Prostate gland (tissue), 2 donors: ENCODE results near the gene CT47A1. TPM values are rescaled to one million over a fixed set of nuclear protein-coding genes. Genes with fewer than 3 reads are reported as not detected.

Source experiments
- DNase-seq: peaks from one replicate; pipeline ENCODE4 v3.0.0-alpha.2; 2019; ENCODE audit warnings: low spot score
- H3K27ac ChIP-seq, 2 donors: fragments of 200-600 bp; sonication (generic); 2 replicates each; pipeline ENCODE4 v1.5.1; 2017 to 2019
- H3K27me3 ChIP-seq: fragments of 200-600 bp; sonication (generic); replicated peaks from 2 replicates; pipeline ENCODE4 v1.5.1; 2019; ENCODE audit not compliant: insufficient read depth
- H3K36me3 ChIP-seq, 2 donors: fragments of 200-600 bp; sonication (generic); 1 replicate in 1 of 2; 2 replicates in 1 of 2; pipeline versions ENCODE4 v1.5.1 to v1.8.1; 2017 to 2019
- H3K4me1 ChIP-seq: fragments of 200-600 bp; sonication (generic); replicated peaks from 2 replicates; pipeline ENCODE4 v1.5.1; 2019
- H3K4me3 ChIP-seq, 2 donors: fragments of 200-600 bp; sonication (generic); 2 replicates each; pipeline ENCODE4 v1.5.1; 2017 to 2019
- H3K9me3 ChIP-seq: fragments of 200-600 bp; sonication (generic); 2 replicates; pipeline ENCODE4 v1.5.1; 2017
- POLR2A ChIP-seq: fragments of 450-650 bp; IDR thresholded peaks from one replicate; pipeline ENCODE4 v1.6.1; 2016; ENCODE audit warnings: antibody characterized with exemption, mild to moderate bottlenecking
- POLR2AphosphoS5 ChIP-seq: sonication (generic); formaldehyde crosslinking; IDR thresholded peaks from one replicate; pipeline ENCODE4 v1.6.1; 2017; ENCODE audit warnings: antibody characterized with exemption
- whole genome bisulfite sequencing: methylation state at CpG from one replicate; pipeline ENCODE4 v1.1.5; 2018; 5-methylcytosine and 5-hydroxymethylcytosine counted together
- intact Hi-C: fragments of 100-400 bp; cut with DNase I; formaldehyde crosslinking; loops from one replicate; pipeline ENCODE4 v1.14.2; 2022
- total RNA-seq, 2 donors: library from RNA; depleted of rRNA; stranded (reverse); fragments of >200 nt; gene quantifications; one replicate each; pipeline ENCODE4 v1.1.0, GENCODE V29; 2016
- TF ChIP-seq, protein P1 (sequence below), 4 experiments: fragments of 200-600 bp in 2 of 4; fragments of 450-650 bp in 2 of 4; sonication (generic) in 2 of 4; IDR thresholded peaks; 1 replicate in 3 of 4; 2 replicates in 1 of 4; pipeline ENCODE4 v1.5.1; 2016 to 2019; ENCODE audit warnings: antibody characterized with exemption in 4 of 4, mild to moderate bottlenecking in 2 of 4, moderate library complexity in 2 of 4

Gene CT47A1
- total RNA-seq, 2 donors from 2014 or later, result 2.1 TPM; not detected in 1

DNA sequence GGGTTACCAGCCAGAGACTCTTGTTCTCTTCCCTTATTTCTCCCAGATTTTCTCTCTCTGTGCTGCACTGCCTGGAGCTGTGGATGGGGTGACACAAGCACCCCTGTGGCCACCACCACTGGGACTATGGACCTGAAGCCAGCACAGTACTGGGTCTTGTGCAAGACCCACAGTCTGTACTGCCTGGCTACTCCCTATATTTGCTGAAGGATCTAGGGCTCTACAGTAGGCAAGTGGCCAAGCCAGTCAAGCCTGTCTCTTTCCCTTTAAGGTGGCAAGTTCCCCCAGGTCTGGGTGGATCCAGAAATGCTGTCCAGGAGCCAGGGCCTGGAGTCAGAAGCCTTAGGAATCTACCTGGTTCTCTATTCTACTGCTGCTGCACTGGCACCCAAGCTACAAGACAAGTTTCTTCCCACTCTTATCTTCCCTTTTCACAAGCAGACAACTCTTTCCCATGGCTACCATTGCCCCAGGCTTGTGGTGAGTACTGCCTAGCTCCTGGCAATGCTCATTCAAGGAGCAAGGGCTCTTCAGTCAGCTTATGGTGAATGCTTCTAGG, 28.4 kb upstream of the CT47A1 start:
- H3K9me3 ChIP-seq, result no peaks in the 10 kb centered on the region
- no peak for TF ChIP-seq POLR2A
- TF ChIP-seq POLR2AphosphoS5, result no peak
- TF ChIP-seq, protein P1, sequence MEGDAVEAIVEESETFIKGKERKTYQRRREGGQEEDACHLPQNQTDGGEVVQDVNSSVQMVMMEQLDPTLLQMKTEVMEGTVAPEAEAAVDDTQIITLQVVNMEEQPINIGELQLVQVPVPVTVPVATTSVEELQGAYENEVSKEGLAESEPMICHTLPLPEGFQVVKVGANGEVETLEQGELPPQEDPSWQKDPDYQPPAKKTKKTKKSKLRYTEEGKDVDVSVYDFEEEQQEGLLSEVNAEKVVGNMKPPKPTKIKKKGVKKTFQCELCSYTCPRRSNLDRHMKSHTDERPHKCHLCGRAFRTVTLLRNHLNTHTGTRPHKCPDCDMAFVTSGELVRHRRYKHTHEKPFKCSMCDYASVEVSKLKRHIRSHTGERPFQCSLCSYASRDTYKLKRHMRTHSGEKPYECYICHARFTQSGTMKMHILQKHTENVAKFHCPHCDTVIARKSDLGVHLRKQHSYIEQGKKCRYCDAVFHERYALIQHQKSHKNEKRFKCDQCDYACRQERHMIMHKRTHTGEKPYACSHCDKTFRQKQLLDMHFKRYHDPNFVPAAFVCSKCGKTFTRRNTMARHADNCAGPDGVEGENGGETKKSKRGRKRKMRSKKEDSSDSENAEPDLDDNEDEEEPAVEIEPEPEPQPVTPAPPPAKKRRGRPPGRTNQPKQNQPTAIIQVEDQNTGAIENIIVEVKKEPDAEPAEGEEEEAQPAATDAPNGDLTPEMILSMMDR (IDR thresholded peaks at IDR 0.05), result no peak
- intact Hi-C loops, result no loop called here

DNA sequence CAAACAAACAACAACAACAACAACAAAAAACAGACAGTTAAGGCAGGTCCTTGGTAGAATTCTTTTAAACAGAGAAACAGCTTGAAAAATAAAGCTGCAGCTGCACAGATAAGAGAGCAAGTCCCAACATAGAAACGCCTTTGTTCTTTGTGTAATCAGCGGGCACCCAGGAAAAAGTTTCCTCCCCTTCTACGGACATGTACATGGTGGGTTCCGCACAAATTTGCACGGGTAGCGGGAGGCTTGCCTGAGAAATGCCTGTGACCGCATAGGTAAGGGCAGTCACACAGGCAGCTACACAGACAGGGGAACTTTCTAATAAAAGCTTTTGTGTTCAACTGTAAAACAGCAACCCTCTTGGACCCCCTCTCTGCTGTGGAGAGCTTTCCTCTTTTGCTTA, 25.7 kb upstream of the CT47A1 start:
- intact Hi-C loops, result no loop called here
- TF ChIP-seq, protein P1 (IDR thresholded peaks at IDR 0.05), result no peak
- TF ChIP-seq POLR2AphosphoS5, result no peak
- no peak for TF ChIP-seq POLR2A
- Histone ChIP-seq H3K27me3 (no peaks in the 10 kb centered on the region), H3K36me3 (no peaks in the 10 kb centered on the region), H3K4me1 (no peaks in the 10 kb centered on the region), H3K4me3 (no peak overlapping the region), H3K27ac (no peak overlapping the region), H3K9me3 (no peaks in the 10 kb centered on the region)
- no peak for DNase-seq
- WGBS, result 44% methylated on average over 7 of the region's 7 CpGs

More for the DNA sequence above, 28.4 kb upstream of the CT47A1 start:
- Histone ChIP-seq H3K36me3 (no peaks in the 10 kb centered on the region), H3K27ac (no peak overlapping the region), H3K27me3 (no peaks in the 10 kb centered on the region), H3K4me1 (no peaks in the 10 kb centered on the region), H3K4me3 (no peak overlapping the region)
- DNase-seq, result no peak

DNA sequence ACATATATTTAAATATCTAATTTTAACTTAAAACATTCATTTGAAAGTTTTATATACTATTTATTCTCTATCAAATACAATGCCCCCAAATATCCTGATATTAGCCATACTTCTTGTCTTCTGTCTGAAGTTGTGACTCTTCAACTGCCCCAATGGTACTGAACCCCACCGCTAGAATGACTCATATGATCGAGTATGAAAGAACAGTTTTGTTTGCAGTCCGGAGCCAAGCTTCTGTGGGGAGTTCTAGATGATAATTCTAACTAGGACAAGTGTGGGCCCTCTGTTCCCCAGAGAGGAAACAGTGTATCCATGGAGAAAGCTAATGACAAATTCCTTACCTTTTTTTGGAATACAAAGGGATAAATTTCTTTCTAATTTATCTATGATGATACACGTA, 24.7 kb upstream of the CT47A1 start:
- no peak for DNase-seq
- Histone ChIP-seq H3K36me3 (no peaks in the 10 kb centered on the region), H3K9me3 (no peaks in the 10 kb centered on the region), H3K27ac (no peak overlapping the region), H3K4me1 (no peaks in the 10 kb centered on the region), H3K4me3 (no peak overlapping the region), H3K27me3 (no peaks in the 10 kb centered on the region)
- TF ChIP-seq POLR2A (no peak), POLR2AphosphoS5 (no peak)
- TF ChIP-seq, protein P1 (IDR thresholded peaks at IDR 0.05), result no peak
- intact Hi-C loops, result no loop called here
- WGBS, result 61% methylated on average over 4 of the region's 4 CpGs

DNA sequence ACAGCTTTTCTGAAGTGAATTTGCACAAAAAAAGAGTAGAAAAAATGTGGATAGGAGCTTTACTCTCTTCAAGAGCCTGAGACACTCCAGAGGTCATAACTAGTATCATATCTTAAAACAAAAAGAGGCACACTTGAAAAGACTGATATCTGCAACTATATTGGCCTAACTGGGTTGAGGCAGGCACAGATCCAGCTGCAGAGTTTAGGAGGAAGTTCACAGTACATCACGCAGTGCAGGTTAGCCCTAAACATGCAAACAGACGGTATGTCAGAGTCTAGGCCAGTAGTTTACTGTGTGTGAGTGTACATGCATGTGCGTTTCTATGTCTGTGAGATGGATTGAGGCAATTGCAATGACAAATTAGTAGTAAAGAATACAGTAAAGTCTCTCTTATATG, 24.2 kb upstream of the CT47A1 start:
- 85% methylated on average over 3 of the region's 3 CpGs for WGBS

DNA sequence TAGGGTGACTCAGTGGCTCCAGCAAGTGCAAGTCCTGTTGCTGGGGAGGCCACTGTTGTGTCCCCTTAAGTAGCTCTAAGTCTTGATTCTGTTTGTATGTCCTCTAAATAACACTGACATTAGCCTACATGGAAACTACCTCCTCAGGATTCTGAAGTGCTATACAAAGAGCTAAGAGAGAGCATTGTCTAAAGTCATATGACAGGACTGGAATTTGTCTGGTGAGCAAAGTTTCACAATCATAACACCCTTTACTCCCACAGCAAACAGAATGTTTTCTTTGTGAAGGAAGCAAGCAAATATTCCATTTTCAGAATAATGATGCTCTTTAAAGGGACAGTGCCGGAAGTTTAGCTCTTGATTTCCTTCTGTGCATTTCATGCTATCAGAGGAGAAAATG, 23.4 kb upstream of the CT47A1 start:
- Histone ChIP-seq H3K4me1 (no peaks in the 10 kb centered on the region), H3K36me3 (no peaks in the 10 kb centered on the region), H3K27me3 (no peaks in the 10 kb centered on the region), H3K9me3 (no peaks in the 10 kb centered on the region), H3K4me3 (no peak overlapping the region), H3K27ac (no peak overlapping the region)
- TF ChIP-seq POLR2A, result no peak
- TF ChIP-seq, protein P1 (IDR thresholded peaks at IDR 0.05), result no peak
- TF ChIP-seq POLR2AphosphoS5, result no peak
- WGBS, result 75% methylated on average over 1 of the region's 1 CpG
- intact Hi-C loops, result no loop called here
- no peak for DNase-seq

More for the DNA sequence above, 24.2 kb upstream of the CT47A1 start:
- H3K36me3 ChIP-seq, result no peaks in the 10 kb centered on the region
- H3K4me3 ChIP-seq, result no peak overlapping the region
- DNase-seq, result no peak
- H3K4me1 ChIP-seq, result no peaks in the 10 kb centered on the region
- no peaks in the 10 kb centered on the region for H3K9me3 ChIP-seq
- H3K27ac ChIP-seq, result no peak overlapping the region
- intact Hi-C loops, result no loop called here
- H3K27me3 ChIP-seq, result no peaks in the 10 kb centered on the region
- TF ChIP-seq POLR2A (no peak), POLR2AphosphoS5 (no peak)
- TF ChIP-seq, protein P1 (IDR thresholded peaks at IDR 0.05), result no peak
